Psoas muscle (tissue), 8 donors: ENCODE results near the gene SLC16A7. TPM values are rescaled to one million over a fixed set of nuclear protein-coding genes. Genes with fewer than 3 reads are reported as not detected.

Source experiments
- ATAC-seq, 4 donors: fragments of 200-7000 bp; cut with Tn5 transposase; one replicate each; pipeline ENCODE4 v1.9.1; 2020; ENCODE audit warnings: moderate library complexity in 3 of 4, mild to moderate bottlenecking in 2 of 4
- DNase-seq, 2 donors: peaks; one replicate each; pipeline ENCODE4 v3.0.0-alpha.2; 2020
- H3K27ac ChIP-seq: fragments of 200-600 bp; one replicate; pipeline ENCODE4 v1.8.0; 2022
- H3K27me3 ChIP-seq, 3 donors: fragments of 200-600 bp in 1 of 3; one replicate each; pipeline versions ENCODE4 v1.6.1 to v1.8.0; 2013 to 2022; ENCODE audit warnings: low read length in 2 of 3, mild to moderate bottlenecking in 2 of 3, moderate library complexity in 1 of 3; ENCODE audit not compliant: insufficient read depth in 3 of 3
- H3K36me3 ChIP-seq, 2 donors: fragments of 200-600 bp in 1 of 2; one replicate each; pipeline versions ENCODE4 v1.6.1 to v1.8.0; 2013 to 2022; ENCODE audit warnings: low read depth in 1 of 2, mild to moderate bottlenecking in 1 of 2, moderate library complexity in 1 of 2; ENCODE audit not compliant: insufficient read depth in 1 of 2
- H3K4me1 ChIP-seq: fragments of 200-600 bp; one replicate; pipeline ENCODE4 v1.8.0; 2022
- H3K4me3 ChIP-seq: fragments of 200-600 bp; one replicate; pipeline ENCODE4 v1.8.0; 2022; ENCODE audit warnings: mild to moderate bottlenecking
- H3K9me3 ChIP-seq: fragments of 200-600 bp; one replicate; pipeline ENCODE4 v1.8.0; 2022
- WGBS, 3 donors: extraction: QIAGEN DNeasy Blood & Tissue Kit; methylation state at CpG; one replicate each; pipeline versions ENCODE4 v1.1.6 to v1.1.7; 2013; 5-methylcytosine and 5-hydroxymethylcytosine counted together
- intact Hi-C, 2 donors: fragments of 100-400 bp; cut with DNase I; formaldehyde crosslinking; loops; one replicate each; pipeline versions ENCODE4 v1.11.0 to v1.14.2; 2022
- polyA plus RNA-seq, 3 donors: library from polyadenylated mRNA; stranded (reverse); fragments of 200-250 nt; gene quantifications; one replicate each; pipeline ENCODE4 v1.2.3, GENCODE V29; 2013
- total RNA-seq, 4 donors: library from RNA; stranded (reverse); fragmentation: NEBNext Ultra II Directional in 2 of 4; extraction: Animal tissue kit (Norgen Biotek cat#: 25700) in 2 of 4; gene quantifications; one replicate each; pipeline versions ENCODE4 v1.2.1 to v1.2.4, GENCODE V29; 2021 to 2023
- TF ChIP-seq, protein P1 (sequence below): fragments of 200-600 bp; IDR thresholded peaks from one replicate; pipeline ENCODE4 v1.8.0; 2022; ENCODE audit warnings: antibody characterized with exemption
- donor health status: healthy with polysubstance abuse.
- donor health status: DM: no; HTN: no; CAD: no; lungs with moderate emphysema.
- donor health status: Bipolar disorder and iron deficiency.
- donor health status: healthy.
- donor health status: DM: yes; HTN: yes; CAD: no.
- donor health status: DM: no; HTN: no; CAD: no.
- donor health status: DM: no; HTN: no; CAD: no.
- donor health status: DM: yes; HTN: yes; CAD: no.

Gene SLC16A7
- total and polyA plus RNA-seq, 7 donors = 0.49 to 27.4 (median 5.0) TPM

- Histone ChIP-seq H3K9me3 (peaks cover 6% of the 10 kb centered on the region), H3K4me3 (no peak overlapping the region), H3K36me3 (no peaks in the 10 kb centered on the region), H3K27ac (no peak overlapping the region), H3K27me3 (no peaks in the 10 kb centered on the region), H3K4me1 (no peaks in the 10 kb centered on the region)
- DNase-seq (no peak), ATAC-seq (peak in 1 of 4 donors; percentile 59)
- TF ChIP-seq, protein P1, sequence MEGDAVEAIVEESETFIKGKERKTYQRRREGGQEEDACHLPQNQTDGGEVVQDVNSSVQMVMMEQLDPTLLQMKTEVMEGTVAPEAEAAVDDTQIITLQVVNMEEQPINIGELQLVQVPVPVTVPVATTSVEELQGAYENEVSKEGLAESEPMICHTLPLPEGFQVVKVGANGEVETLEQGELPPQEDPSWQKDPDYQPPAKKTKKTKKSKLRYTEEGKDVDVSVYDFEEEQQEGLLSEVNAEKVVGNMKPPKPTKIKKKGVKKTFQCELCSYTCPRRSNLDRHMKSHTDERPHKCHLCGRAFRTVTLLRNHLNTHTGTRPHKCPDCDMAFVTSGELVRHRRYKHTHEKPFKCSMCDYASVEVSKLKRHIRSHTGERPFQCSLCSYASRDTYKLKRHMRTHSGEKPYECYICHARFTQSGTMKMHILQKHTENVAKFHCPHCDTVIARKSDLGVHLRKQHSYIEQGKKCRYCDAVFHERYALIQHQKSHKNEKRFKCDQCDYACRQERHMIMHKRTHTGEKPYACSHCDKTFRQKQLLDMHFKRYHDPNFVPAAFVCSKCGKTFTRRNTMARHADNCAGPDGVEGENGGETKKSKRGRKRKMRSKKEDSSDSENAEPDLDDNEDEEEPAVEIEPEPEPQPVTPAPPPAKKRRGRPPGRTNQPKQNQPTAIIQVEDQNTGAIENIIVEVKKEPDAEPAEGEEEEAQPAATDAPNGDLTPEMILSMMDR = no peak
- intact Hi-C loops = no loop called here
These were observed 19.8 kb downstream of the SLC16A7 start for GRCh38 chr12:59615392-59616165.

- Histone ChIP-seq H3K27ac (no peak overlapping the region), H3K9me3 (no peaks in the 10 kb centered on the region), H3K4me1 (no peaks in the 10 kb centered on the region), H3K36me3 (no peaks in the 10 kb centered on the region), H3K4me3 (no peak overlapping the region), H3K27me3 (no peaks in the 10 kb centered on the region)
- TF ChIP-seq, protein P1 = no peak
- DNase-seq = no peak
- 41 to 55% (median 47%) methylated on average over 1 of the region's 1 CpG for WGBS, 3 donors
- intact Hi-C loops = no loop called here
- ATAC-seq = no peak
These were observed 23.8 kb downstream of the SLC16A7 start for GRCh38 chr12:59619461-59620240.

GRCh38 chr12:59620326-59620725, 24.5 kb downstream of the SLC16A7 start:
- DNase-seq = no peak
- intact Hi-C loops = no loop called here
- WGBS, 3 donors = 62 to 75% (median 73%) methylated on average over 3 of the region's 3 CpGs
- no peaks in the 10 kb centered on the region for H3K9me3 ChIP-seq
- no peaks in the 10 kb centered on the region for H3K36me3 ChIP-seq
- no peak for ATAC-seq
- H3K4me3 ChIP-seq = no peak overlapping the region
- TF ChIP-seq, protein P1 = no peak
- H3K4me1 ChIP-seq = no peaks in the 10 kb centered on the region
- no peak overlapping the region for H3K27ac ChIP-seq
- H3K27me3 ChIP-seq = no peaks in the 10 kb centered on the region

GRCh38 chr12:59624732-59625460, 29.1 kb downstream of the SLC16A7 start:
- no peaks in the 10 kb centered on the region for H3K4me1 ChIP-seq
- no peak overlapping the region for H3K27ac ChIP-seq
- intact Hi-C loops = no loop called here
- H3K36me3 ChIP-seq = no peaks in the 10 kb centered on the region
- no peaks in the 10 kb centered on the region for H3K9me3 ChIP-seq
- H3K4me3 ChIP-seq = no peak overlapping the region
- ATAC-seq (no peak), DNase-seq (no peak)
- H3K27me3 ChIP-seq = no peaks in the 10 kb centered on the region
- TF ChIP-seq, protein P1 = no peak
- WGBS, 3 donors = 74 to 88% (median 85%) methylated on average over 1 of the region's 1 CpG
